Measurements from ENCODE around the gene ZNF823.

GRCh38 chr19:11759805-11760204, 21.1 kb upstream of the ZNF823 start:
- TF ChIP-seq, protein P1, sequence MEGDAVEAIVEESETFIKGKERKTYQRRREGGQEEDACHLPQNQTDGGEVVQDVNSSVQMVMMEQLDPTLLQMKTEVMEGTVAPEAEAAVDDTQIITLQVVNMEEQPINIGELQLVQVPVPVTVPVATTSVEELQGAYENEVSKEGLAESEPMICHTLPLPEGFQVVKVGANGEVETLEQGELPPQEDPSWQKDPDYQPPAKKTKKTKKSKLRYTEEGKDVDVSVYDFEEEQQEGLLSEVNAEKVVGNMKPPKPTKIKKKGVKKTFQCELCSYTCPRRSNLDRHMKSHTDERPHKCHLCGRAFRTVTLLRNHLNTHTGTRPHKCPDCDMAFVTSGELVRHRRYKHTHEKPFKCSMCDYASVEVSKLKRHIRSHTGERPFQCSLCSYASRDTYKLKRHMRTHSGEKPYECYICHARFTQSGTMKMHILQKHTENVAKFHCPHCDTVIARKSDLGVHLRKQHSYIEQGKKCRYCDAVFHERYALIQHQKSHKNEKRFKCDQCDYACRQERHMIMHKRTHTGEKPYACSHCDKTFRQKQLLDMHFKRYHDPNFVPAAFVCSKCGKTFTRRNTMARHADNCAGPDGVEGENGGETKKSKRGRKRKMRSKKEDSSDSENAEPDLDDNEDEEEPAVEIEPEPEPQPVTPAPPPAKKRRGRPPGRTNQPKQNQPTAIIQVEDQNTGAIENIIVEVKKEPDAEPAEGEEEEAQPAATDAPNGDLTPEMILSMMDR (IDR thresholded peaks at IDR 0.05; ENCODE audit: low read depth, low read length, missing input control) = no peak
- TF ChIP-seq JUND (IDR thresholded peaks at IDR 0.05) = no peak
- TF ChIP-seq REST (IDR thresholded peaks at IDR 0.05) = no peak
